ENCODE measurements around the gene HOXD1. TPM values are rescaled to one million over a fixed set of nuclear protein-coding genes. Genes with fewer than 3 reads are reported as not detected.

Gene HOXD1
- total RNA-seq, 4 donors from 2014 or later: 0.11 to 0.40 TPM; not detected in 2

DNA sequence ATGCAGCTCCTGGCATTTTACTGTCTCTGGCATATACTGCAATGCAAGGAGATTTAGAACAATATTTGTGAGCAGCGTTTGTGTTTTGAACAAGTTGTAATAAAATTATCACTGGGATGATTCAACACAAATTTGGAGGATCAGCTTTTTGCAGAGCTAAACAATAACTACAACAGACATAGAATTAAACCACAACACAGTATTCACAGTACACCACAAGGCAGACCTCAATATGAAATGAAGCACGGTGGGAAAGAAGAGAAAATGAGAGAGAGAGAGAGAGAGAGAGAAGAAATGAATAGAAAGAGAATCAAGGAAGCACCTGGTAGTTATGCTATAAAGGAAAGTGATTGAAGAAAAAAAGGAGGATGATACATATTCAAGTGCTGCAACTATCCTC is 39.4 kb downstream of the HOXD1 start:
- no peak for TF ChIP-seq POLR2A (IDR thresholded peaks at IDR 0.05)
- TF ChIP-seq, protein P1, sequence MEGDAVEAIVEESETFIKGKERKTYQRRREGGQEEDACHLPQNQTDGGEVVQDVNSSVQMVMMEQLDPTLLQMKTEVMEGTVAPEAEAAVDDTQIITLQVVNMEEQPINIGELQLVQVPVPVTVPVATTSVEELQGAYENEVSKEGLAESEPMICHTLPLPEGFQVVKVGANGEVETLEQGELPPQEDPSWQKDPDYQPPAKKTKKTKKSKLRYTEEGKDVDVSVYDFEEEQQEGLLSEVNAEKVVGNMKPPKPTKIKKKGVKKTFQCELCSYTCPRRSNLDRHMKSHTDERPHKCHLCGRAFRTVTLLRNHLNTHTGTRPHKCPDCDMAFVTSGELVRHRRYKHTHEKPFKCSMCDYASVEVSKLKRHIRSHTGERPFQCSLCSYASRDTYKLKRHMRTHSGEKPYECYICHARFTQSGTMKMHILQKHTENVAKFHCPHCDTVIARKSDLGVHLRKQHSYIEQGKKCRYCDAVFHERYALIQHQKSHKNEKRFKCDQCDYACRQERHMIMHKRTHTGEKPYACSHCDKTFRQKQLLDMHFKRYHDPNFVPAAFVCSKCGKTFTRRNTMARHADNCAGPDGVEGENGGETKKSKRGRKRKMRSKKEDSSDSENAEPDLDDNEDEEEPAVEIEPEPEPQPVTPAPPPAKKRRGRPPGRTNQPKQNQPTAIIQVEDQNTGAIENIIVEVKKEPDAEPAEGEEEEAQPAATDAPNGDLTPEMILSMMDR (IDR thresholded peaks at IDR 0.05): no peak
- H3K27ac ChIP-seq: no peak overlapping the region
- no peak for DNase-seq
- H3K4me1 ChIP-seq: no peaks in the 10 kb centered on the region
- WGBS, 2 donors: 81 to 87% methylated on average over 2 of the region's 2 CpGs
- H3K36me3 ChIP-seq: no peaks in the 10 kb centered on the region
- H3K4me3 ChIP-seq (replicated peaks in 1 of 3): no peak overlapping the region
- intact Hi-C loops (cut with DNase I): no loop called here
- no peaks in the 10 kb centered on the region for H3K9me3 ChIP-seq
- no peaks in the 10 kb centered on the region for H3K27me3 ChIP-seq

DNA sequence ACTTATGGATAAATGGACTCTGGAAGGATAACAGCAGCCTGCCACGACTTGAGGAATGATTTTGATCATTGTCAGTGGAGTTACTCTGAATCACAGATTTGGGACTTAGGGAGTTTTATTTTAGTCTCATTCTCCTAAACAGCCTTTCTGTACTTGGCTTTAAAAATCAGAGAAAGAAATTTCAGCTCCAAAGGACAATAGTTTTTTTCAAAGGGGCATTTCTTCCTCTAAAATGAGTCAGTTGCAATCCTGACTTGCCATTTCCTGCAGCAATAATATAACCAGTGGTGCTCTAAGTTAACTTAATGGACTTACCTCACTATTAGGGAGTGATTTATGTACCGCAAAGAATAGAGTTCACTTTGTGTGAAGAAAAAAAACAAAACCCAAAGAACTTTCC is 45.7 kb downstream of the HOXD1 start:
- H3K27me3 ChIP-seq: no peaks in the 10 kb centered on the region
- TF ChIP-seq, protein P1 (IDR thresholded peaks at IDR 0.05): no peak
- TF ChIP-seq POLR2A (IDR thresholded peaks at IDR 0.05): no peak
- no peak overlapping the region for H3K4me3 ChIP-seq (replicated peaks in 1 of 3)
- H3K4me1 ChIP-seq: no peaks in the 10 kb centered on the region
- H3K36me3 ChIP-seq: no peaks in the 10 kb centered on the region
- WGBS, 2 donors: 58 to 76% methylated on average over 2 of the region's 2 CpGs
- no peak for DNase-seq
- H3K27ac ChIP-seq: no peak overlapping the region
- H3K9me3 ChIP-seq: no peaks in the 10 kb centered on the region
- intact Hi-C loops (cut with DNase I): no loop called here

- intact Hi-C loops (cut with DNase I): no loop called here
- Histone ChIP-seq H3K36me3 (no peaks in the 10 kb centered on the region), H3K27me3 (no peaks in the 10 kb centered on the region), H3K4me3 (replicated peaks in 1 of 3) (no peak overlapping the region), H3K27ac (no peak overlapping the region), H3K4me1 (no peaks in the 10 kb centered on the region), H3K9me3 (no peaks in the 10 kb centered on the region)
- no peak for TF ChIP-seq POLR2A (IDR thresholded peaks at IDR 0.05)
- TF ChIP-seq, protein P1 (IDR thresholded peaks at IDR 0.05): no peak
- WGBS, 2 donors: 12 to 29% methylated on average over 1 of the region's 1 CpG
- DNase-seq: no peak
Observed at GRCh38 chr2:176234940-176235339, 46.5 kb downstream of the HOXD1 start.

DNA sequence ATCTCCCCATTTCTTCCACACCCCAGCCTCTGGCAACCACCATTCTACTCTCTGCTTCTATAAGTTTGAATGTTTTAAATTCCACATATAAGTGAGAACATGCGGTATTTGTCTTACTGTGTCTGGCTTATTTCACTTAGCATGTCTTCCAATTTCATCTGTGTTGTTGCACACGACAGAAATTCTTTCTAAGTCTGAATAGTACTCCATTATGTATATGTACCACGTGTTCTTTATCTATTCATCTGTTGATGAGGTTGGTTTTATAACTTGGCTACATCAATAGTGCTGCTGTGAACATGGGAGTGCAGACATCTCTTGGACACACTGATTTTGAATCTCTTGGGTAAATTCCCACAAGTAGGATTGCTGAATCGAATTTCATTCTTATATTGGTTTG is 49.0 kb downstream of the HOXD1 start:
- TF ChIP-seq POLR2A (IDR thresholded peaks at IDR 0.05): no peak
- TF ChIP-seq, protein P1 (IDR thresholded peaks at IDR 0.05): no peak
- no peak for DNase-seq
- Histone ChIP-seq H3K27me3 (no peaks in the 10 kb centered on the region), H3K4me1 (no peaks in the 10 kb centered on the region), H3K36me3 (no peaks in the 10 kb centered on the region), H3K9me3 (no peaks in the 10 kb centered on the region), H3K4me3 (replicated peaks in 1 of 3) (no peak overlapping the region), H3K27ac (no peak overlapping the region)
- 64 to 72% methylated on average over 4 of the region's 4 CpGs for WGBS, 2 donors
- intact Hi-C loops (cut with DNase I): no loop called here

DNA sequence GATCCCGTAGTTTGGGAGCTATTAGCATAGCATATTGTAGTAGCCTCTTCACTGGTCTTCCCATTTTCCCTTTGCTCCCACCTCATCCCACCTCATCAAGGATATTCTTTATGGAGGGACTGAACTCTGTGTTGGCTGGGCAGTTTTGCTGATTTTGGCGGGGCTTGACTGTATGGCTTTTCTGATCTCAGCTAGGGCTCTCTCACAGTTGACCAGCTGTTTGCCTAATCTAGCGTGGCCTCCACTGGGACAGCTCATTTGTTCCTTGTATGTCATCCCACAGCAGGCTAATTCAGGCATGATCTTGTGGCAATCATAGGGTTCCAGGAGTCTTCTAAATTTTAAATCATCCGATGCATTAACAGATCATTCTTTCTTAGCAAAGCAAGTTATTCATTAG is 50.6 kb downstream of the HOXD1 start:
- no peak for TF ChIP-seq POLR2A (IDR thresholded peaks at IDR 0.05)
- TF ChIP-seq, protein P1 (IDR thresholded peaks at IDR 0.05): no peak
- no peak for DNase-seq
- Histone ChIP-seq H3K36me3 (no peaks in the 10 kb centered on the region), H3K9me3 (no peaks in the 10 kb centered on the region), H3K27me3 (no peaks in the 10 kb centered on the region), H3K4me1 (no peaks in the 10 kb centered on the region), H3K4me3 (replicated peaks in 1 of 3) (no peak overlapping the region), H3K27ac (no peak overlapping the region)
- intact Hi-C loops (cut with DNase I): no loop called here
- 84 to 87% methylated on average over 4 of the region's 4 CpGs for WGBS, 2 donors

All from thyroid gland (tissue), 4 donors.